PC-3 (cell line): ENCODE results near the gene ANGPT4. TPM values are rescaled to one million over a fixed set of nuclear protein-coding genes. Genes with fewer than 3 reads are reported as not detected.

Experiments
- ATAC-seq: fragments of 200-7000 bp; cut with Tn5 transposase; 2 replicates; pipeline ENCODE4 v1.9.1; 2020; ENCODE audit warnings: mild to moderate bottlenecking, moderate library complexity
- BruUV-seq: library from RNA; stranded (reverse); fragments of 400-500 nt; replicated peaks from 2 replicates; lab custom pipeline; 2021; lab: Mats Ljungman, UMichigan
- CTCF ChIA-PET: fragments of 300-600 bp; sonication (Branson Sonifier 250); formaldehyde crosslinking; loops from one replicate; lab custom pipeline; 2022; ENCODE audit warnings: antibody characterized with exemption; lab: Charles Lee
- POLR2A ChIA-PET: fragments of 300-600 bp; sonication (Branson Sonifier 250); formaldehyde crosslinking; loops from one replicate; lab custom pipeline; 2022; ENCODE audit warnings: antibody characterized with exemption; ENCODE audit not compliant: unreplicated experiment; lab: Charles Lee
- DNase-seq: peaks from one replicate; pipeline ENCODE4 v3.0.0-alpha.2; 2015
- H2AFZ ChIP-seq: fragments of 300-600 bp; sonication (generic); 2 replicates; pipeline ENCODE4 v1.6.0; 2016; ENCODE audit warnings: antibody characterized with exemption, low read length
- H3F3A ChIP-seq: fragments of 300-600 bp; sonication (generic); one replicate; pipeline ENCODE4 v1.6.0; 2017; ENCODE audit warnings: antibody characterized with exemption, low read length, control low read depth, mild to moderate bottlenecking; ENCODE audit not compliant: unreplicated experiment
- H3K27ac ChIP-seq: fragments of 300-600 bp; sonication (generic); 2 replicates; pipeline ENCODE4 v1.5.1; 2016; ENCODE audit warnings: mild to moderate bottlenecking, low read length
- H3K27me3 ChIP-seq: fragments of 300-600 bp; sonication (generic); 2 replicates; pipeline ENCODE4 v1.6.1; 2016; ENCODE audit warnings: low read length, mixed read lengths
- H3K36me3 ChIP-seq: fragments of 300-600 bp; sonication (generic); 2 replicates; pipeline ENCODE4 v1.6.1; 2016; ENCODE audit warnings: low read depth, mixed run types, low read length, mixed read lengths
- H3K4me1 ChIP-seq: fragments of 300-600 bp; sonication (generic); 2 replicates; pipeline ENCODE4 v1.5.1; 2016; ENCODE audit warnings: low read length; ENCODE audit not compliant: insufficient read depth
- H3K4me2 ChIP-seq: fragments of 300-600 bp; sonication (generic); 2 replicates; pipeline ENCODE4 v1.6.0; 2016; ENCODE audit warnings: low read length
- H3K4me3 ChIP-seq: fragments of 300-600 bp; sonication (generic); 2 replicates; pipeline ENCODE4 v1.5.1; 2016; ENCODE audit warnings: mild to moderate bottlenecking, low read length, mixed read lengths
- H3K79me2 ChIP-seq: fragments of 300-600 bp; sonication (generic); 2 replicates; pipeline ENCODE4 v1.6.1; 2017; ENCODE audit warnings: low read length, mixed read lengths
- H3K9ac ChIP-seq: fragments of 300-600 bp; sonication (generic); 2 replicates; pipeline ENCODE4 v1.6.0; 2016; ENCODE audit warnings: mild to moderate bottlenecking, low read length
- H3K9me2 ChIP-seq: fragments of 300-600 bp; sonication (generic); replicated peaks from 2 replicates; pipeline ENCODE4 v1.6.1; 2016; ENCODE audit warnings: mixed run types, low read length, mixed read lengths
- H3K9me3 ChIP-seq: fragments of 300-600 bp; sonication (generic); 2 replicates; pipeline ENCODE4 v1.6.1; 2016; ENCODE audit warnings: low read length, mixed read lengths
- H4K20me1 ChIP-seq: fragments of 300-600 bp; sonication (generic); 2 replicates; pipeline ENCODE4 v1.6.1; 2016; ENCODE audit warnings: low read length, mixed read lengths
- EZH2 ChIP-seq: fragments of 300-600 bp; sonication (generic); IDR thresholded peaks from one replicate; pipeline ENCODE4 v1.6.1; 2017; ENCODE audit warnings: antibody characterized with exemption, mild to moderate bottlenecking, low read length; ENCODE audit not compliant: unreplicated experiment
- EZH2phosphoT487 ChIP-seq: fragments of 300-600 bp; sonication (generic); IDR thresholded peaks from 2 replicates; pipeline ENCODE4 v1.6.1; 2018; ENCODE audit warnings: mild to moderate bottlenecking, antibody characterized with exemption, low read length, borderline replicate concordance
- intact Hi-C: fragments of 100-400 bp; cut with micrococcal nuclease; formaldehyde crosslinking; loops from 2 replicates; pipeline ENCODE4 v1.9.0; 2023
- total RNA-seq: library from RNA; depleted of rRNA; stranded (reverse); fragments of >200 nt; gene quantifications from 2 replicates; pipeline ENCODE4 v1.2.3, GENCODE V29; 2014
- TF ChIP-seq, protein P1 (sequence below): fragments of 300-600 bp; sonication (generic); conservative IDR thresholded peaks from 2 replicates; pipeline ENCODE4 v1.5.1; 2017; ENCODE audit warnings: antibody characterized with exemption, low read depth, mild to moderate bottlenecking, low read length

Gene ANGPT4
- total RNA-seq, 1 experiment from 2014 or later, result not detected

- POLR2A ChIA-PET, result interaction anchor here (0.5 kb wide), 1 partner anchor 223 kb away, joined by 3 read pairs; no protein-coding TSS in a partner anchor
- Histone ChIP-seq H3K27ac (no peak overlapping the region), H3K9me3 (no peaks in the 10 kb centered on the region), H3K27me3 (no peaks in the 10 kb centered on the region), H3K36me3 (peaks cover 9% of the 10 kb centered on the region; the same call in 1 of the 2 replicates), H3K4me3 (peak overlapping the region; percentile 75), H3K9me2 (no peaks in the 10 kb centered on the region), H3K9ac (peak overlapping the region; percentile 74), H3K79me2 (peaks cover 85% of the 10 kb centered on the region), H3F3A (peaks cover 6% of the 10 kb centered on the region), H4K20me1 (peaks cover 4% of the 10 kb centered on the region; the same call in 1 of the 2 replicates), H3K4me1 (peaks cover 44% of the 10 kb centered on the region), H3K4me2 (peak overlapping the region; percentile 93), H2AFZ (peak overlapping the region; percentile 82)
- BruUV-seq, result no TSS peak
- DNase-seq (peak; percentile 57), ATAC-seq (peak; percentile 34)
- CTCF ChIA-PET, result no interaction called here
- intact Hi-C loops, result no loop called here
- no peak for TF ChIP-seq EZH2
- TF ChIP-seq EZH2phosphoT487, result no peak
- TF ChIP-seq, protein P1, sequence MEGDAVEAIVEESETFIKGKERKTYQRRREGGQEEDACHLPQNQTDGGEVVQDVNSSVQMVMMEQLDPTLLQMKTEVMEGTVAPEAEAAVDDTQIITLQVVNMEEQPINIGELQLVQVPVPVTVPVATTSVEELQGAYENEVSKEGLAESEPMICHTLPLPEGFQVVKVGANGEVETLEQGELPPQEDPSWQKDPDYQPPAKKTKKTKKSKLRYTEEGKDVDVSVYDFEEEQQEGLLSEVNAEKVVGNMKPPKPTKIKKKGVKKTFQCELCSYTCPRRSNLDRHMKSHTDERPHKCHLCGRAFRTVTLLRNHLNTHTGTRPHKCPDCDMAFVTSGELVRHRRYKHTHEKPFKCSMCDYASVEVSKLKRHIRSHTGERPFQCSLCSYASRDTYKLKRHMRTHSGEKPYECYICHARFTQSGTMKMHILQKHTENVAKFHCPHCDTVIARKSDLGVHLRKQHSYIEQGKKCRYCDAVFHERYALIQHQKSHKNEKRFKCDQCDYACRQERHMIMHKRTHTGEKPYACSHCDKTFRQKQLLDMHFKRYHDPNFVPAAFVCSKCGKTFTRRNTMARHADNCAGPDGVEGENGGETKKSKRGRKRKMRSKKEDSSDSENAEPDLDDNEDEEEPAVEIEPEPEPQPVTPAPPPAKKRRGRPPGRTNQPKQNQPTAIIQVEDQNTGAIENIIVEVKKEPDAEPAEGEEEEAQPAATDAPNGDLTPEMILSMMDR, result no peak
Measured at GRCh38 chr20:840858-841567, 75.1 kb downstream of the ANGPT4 start.

GRCh38 chr20:840503-840857 is 75.7 kb downstream of the ANGPT4 start:
- Histone ChIP-seq H3F3A (peaks cover 6% of the 10 kb centered on the region), H2AFZ (no peak overlapping the region), H3K4me1 (peaks cover 48% of the 10 kb centered on the region), H3K27ac (no peak overlapping the region), H3K4me3 (no peak overlapping the region), H3K79me2 (peaks cover 85% of the 10 kb centered on the region), H3K27me3 (no peaks in the 10 kb centered on the region), H4K20me1 (no peaks in the 10 kb centered on the region), H3K4me2 (peak overlapping the region; percentile 93), H3K9me2 (no peaks in the 10 kb centered on the region), H3K9me3 (no peaks in the 10 kb centered on the region), H3K9ac (no peak overlapping the region), H3K36me3 (peaks cover 3% of the 10 kb centered on the region; the same call in 1 of the 2 replicates)
- ChIA-PET POLR2A (interaction anchor here (0.5 kb wide), 1 partner anchor 222 kb away, joined by 3 read pairs; no protein-coding TSS in a partner anchor), CTCF (no interaction called here)
- TF ChIP-seq EZH2phosphoT487 (no peak), EZH2 (no peak)
- TF ChIP-seq, protein P1, result no peak
- ATAC-seq (no peak), DNase-seq (no peak)
- BruUV-seq, result no TSS peak
- intact Hi-C loops, result no loop called here

GRCh38 chr20:839626-840025 is 76.5 kb downstream of the ANGPT4 start:
- no peaks in the 10 kb centered on the region for H3K9me3 ChIP-seq
- peaks cover 87% of the 10 kb centered on the region for H3K79me2 ChIP-seq
- POLR2A ChIA-PET, result no interaction called here

More at GRCh38 chr20:839626-840025, 76.5 kb downstream of the ANGPT4 start:
- no peak overlapping the region for H3K9ac ChIP-seq
- H3K9me2 ChIP-seq, result no peaks in the 10 kb centered on the region
- H3K4me2 ChIP-seq, result no peak overlapping the region
- H3K27me3 ChIP-seq, result no peaks in the 10 kb centered on the region
- intact Hi-C loops, result no loop called here
- no TSS peak for BruUV-seq
- H3K27ac ChIP-seq, result no peak overlapping the region
- ATAC-seq (no peak), DNase-seq (no peak)
- TF ChIP-seq EZH2phosphoT487 (no peak), EZH2 (no peak)
- TF ChIP-seq, protein P1, result no peak
- H2AFZ ChIP-seq, result no peak overlapping the region
- peaks cover 6% of the 10 kb centered on the region for H3F3A ChIP-seq
- H3K4me3 ChIP-seq, result no peak overlapping the region
- H3K4me1 ChIP-seq, result peaks cover 54% of the 10 kb centered on the region
- no peaks in the 10 kb centered on the region for H3K36me3 ChIP-seq
- H4K20me1 ChIP-seq, result no peaks in the 10 kb centered on the region
- CTCF ChIA-PET, result no interaction called here
